ENCODE data around the gene SKIC2.
"Not testable (repeated sequence)": the region's sequence is repeated elsewhere in the genome, so short reads cannot be mapped to it uniquely, and the experiment has no call there.

The SKIC2 gene

DNA sequence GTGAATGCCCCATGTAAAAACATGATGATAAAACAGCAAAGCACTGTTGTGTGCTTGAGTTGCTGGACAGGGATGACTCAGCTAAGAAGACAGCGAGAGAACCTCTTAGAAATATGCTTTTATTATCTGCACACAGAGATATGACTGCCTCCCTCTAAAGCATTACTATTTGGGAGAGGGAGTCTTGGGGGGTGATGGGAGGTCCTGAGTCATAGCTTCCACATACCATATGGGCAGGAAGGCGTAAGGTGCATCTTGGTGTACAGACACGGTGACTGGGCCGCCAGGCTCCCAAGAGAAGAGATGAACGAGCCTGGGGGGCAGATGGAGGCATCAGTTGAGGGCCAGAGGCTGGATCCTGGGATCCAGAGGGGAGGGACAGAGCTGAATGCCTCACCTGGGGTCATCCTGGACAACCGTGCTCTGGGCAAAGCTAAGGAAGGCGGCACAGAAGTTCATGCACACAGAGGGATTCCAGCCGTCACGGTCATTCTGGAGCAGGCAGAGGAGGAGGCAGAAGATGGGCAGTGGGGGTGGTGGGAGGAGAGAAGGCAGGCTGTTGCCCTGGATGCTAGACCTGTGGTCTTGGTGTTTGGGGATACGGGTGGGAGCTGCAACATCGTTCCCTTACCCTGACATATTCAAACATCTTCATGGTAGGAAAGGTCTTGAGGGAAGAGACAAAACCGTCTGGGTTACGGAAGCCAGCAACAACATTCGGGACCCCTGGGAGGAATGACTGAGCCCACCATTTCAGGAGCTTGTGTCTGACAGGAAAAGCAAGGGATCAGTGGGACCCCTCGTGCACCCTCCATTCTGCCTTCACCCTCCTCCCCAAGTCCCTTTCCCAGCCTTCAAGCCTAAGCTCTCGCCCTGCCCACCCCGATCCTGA is 11.0 kb downstream of the SKIC2 start:
- no peak for DNase-seq

DNA sequence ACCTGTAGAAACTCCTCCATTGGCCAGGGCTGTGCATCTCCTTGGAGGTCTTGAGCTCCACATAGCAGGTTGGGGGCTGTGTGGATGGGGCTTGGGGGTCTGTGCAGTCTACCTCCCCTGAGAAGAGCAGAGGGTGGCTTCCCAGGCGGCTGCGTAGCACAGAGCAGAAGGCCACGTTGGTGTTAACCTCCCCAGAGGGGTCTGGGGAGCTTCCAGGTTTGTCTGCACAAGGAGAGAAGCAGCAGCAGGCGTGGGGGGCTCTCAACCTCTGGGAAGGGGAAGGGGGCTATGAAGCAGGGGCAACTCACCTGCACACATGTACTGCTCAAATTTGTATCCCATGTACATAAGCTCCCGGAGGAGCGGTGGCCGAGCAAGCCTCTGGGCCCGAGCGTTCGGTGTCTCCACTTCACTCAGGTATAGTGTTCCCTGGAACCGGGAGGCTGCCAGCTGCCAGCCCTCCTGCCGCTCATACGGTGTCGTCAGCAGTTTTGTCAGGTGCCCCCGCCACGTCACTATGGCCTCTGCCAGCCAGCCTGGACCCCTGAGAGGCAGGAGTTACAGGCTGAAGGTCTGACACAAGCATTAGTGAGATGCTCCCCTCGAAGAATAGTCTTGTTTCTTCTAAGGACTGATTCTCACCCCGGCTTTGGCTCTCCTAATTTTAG is 11.8 kb downstream of the SKIC2 start:
- DNase-seq: no peak

DNA sequence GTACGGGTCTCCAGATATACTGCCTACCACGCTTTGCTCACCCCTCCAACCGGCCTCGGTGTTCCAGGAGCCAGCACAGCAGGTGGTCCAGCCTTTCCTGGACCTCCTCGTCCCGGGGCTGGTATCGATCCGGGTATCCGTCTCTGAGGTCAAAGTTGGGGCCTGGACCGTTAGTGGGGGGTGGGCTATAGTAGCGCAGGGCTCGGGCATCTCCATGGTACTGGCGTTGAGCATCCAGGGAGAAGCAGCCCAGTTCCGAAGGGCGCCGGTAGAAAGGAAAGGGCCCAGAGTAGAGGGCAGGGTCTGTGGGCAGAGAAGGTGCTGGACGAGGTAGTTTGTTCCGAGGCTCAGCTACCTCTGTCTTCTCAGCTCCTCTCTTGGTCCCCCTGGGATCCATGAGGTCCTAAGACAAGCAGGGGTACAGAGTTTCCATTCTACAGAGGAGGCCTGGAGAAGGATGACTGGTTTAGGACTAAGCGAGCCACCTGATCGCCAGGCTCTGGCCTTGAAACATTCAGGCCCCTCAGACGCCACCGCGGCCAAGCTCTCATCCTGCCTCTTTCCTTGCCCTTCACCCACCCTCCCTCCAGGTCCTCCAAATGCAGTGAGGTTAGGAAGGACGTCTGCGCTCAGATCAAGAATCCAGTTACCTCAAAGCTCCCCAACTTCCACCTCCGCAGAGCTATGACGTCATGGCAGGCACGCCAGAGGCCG is 12.5 kb downstream of the SKIC2 start:
- no peak for DNase-seq

DNA sequence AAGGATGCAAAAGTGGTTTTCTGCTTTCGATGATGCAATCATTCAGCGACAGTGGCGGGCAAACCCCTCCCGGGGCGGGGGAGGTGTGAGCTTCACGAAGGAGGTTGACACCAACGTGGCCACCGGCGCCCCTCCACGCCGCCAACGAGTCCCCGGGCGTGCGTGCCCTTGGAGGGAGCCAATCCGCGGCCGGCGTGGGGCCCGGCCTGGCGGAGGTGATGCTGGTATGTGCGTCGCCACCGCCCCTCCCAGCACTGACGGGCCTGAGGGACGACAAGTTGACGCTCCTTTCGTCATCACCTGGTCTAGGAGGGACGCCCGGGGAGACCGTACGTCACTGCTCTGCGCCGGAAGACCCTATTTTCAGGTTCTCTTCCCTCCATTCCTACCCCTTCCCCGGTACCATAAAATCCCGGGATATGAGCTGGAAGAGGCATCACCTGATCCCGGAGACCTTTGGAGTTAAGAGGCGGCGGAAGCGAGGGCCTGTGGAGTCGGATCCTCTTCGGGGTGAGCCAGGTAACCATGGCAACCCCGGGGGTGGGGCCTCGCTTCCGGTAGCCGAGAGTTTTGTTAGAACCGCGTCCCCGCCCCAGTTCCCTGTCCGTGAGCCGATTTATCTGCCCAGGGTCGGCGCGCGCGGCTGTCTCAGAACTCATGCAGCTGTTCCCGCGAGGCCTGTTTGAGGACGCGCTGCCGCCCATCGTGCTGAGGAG is 13.2 kb downstream of the SKIC2 start, which contains the start of gene DXO:
Gene DXO (minus strand): TSS at position 146 of the 716 bp plus-strand sequence. CDS start 463 bp downstream, outside the sequence.
- peak; percentile 99 for DNase-seq

DNA sequence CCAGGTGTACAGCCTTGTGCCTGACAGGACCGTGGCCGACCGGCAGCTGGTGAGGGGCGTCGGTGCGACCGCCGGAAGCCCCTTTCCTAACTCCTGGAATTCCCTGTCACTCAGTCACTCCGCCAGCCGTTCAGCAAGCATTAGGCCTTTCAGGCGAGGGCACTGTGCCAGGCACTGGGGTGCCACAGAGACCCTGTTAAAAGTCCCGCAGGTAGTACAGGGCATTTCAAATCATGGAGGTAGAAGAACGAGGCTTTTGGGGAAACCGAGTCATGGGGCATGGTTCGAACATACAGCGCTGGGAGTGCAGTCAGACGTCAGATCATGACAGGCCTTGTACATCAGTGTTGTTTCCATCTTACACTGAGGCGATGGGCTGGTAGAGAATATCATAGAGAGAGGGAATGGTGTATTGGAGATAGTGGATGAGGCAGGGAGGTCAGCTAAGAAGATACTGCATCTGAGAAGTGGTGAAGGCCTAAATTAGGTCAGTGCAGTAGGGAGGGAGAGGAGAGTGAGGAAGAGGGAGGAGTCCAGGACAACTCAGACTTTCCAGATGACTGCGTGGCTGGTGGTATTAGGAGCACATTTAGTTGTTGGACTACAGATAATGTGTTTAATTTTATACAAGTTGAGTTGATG is 13.9 kb downstream of the SKIC2 start:
- peak in 1 of 2 donors; percentile 21 for DNase-seq

DNA sequence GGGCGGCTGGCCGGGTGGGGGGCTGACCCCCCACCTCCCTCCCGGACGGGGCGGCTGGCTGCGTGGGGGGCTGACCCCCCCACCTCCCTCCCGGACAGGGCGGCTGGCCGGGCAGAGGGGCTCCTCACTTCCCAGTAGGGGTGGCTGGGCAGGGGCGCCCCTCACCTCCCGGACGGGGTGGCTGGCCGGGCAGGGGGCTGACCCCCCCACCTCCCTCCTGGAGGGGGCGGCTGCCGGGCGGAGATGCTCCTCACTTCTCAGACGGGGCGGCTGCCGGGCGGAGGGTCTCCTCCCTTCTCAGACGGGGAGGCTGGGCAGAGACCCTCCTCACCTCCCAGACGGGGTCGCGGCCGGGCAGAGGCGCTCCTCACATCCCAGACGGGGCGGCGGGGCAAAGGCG is 17.1 kb downstream of the SKIC2 start:
- DNase-seq: not testable (repeated sequence)

DNA sequence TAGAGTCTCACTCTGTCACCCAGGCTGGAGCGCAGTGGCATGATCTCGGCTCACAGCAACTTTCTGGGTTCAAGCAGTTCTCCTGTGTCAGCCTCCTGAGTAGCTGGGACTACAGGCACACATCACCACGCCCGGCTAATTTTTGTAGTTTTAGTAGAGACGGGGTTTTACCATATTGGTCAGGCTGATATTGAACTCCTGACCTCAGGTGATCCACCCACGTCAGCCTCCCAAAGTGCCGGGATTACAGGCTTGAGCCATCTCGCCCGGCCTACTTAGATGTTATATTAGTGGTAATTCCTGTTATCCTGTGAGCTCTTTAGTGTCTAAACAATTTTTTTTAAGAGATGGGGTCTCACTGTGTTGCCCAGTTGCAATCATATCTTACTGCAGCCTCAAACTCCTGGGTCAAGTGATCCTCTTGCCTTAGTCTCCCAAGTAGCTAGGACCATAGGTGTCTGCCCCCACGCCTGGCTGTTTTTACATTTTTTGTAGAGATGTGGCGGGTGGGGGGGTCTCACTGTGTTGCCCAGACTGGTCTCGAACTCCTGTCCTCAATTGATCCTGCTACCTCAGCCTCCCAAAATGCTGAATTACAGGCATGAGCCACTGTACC is 18.9 kb downstream of the SKIC2 start:
- no peak for DNase-seq

DNA sequence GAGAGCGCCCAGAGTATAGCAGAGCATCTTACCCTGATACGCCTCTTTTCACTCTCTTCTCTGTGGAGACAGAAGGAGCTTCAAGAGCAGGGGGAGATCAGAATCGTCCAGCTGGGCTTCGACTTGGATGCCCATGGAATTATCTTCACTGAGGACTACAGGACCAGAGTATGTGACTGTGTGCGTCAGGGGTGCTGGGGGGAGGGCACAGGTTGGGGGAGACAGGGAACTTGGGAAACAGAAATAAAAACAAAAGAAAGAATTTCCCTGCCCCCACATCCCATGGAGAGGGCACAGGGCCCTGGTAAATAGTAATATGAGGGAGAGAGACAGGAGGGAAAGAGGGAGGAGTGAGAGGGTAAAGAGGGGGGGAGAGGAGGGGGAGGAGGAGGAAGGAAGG is 19.9 kb downstream of the SKIC2 start:
- no peak for DNase-seq

DNA sequence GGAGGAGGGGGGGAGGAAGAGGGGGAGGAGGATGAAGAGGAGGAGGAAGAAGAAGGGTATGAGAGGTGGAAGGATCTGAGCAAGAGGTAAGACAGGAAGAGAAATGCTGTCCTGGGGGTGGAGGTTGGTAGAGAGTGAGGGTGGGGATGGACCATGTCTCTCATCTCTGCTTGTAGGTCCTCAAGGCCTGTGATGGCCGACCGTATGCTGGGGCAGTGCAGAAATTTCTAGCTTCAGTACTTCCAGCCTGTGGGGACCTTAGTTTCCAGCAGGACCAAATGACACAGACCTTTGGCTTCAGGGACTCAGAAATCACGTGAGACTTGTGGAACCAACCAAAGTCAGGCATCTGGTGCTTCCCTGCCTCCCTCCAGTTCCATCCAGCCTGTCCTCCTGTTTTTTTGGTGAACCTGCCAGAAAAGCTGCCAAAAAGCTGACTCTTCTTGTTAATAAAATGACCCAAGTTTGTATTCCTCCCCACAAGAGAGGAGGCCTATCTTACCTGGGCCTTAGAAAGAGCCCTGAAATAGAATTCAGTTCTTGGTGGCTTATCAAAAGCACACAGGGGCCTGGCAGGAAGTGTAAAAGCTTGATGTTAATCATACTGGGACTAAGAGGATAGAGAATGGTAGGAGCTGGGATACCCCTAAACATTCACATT is 20.4 kb downstream of the SKIC2 start:
- no peak for DNase-seq

DNA sequence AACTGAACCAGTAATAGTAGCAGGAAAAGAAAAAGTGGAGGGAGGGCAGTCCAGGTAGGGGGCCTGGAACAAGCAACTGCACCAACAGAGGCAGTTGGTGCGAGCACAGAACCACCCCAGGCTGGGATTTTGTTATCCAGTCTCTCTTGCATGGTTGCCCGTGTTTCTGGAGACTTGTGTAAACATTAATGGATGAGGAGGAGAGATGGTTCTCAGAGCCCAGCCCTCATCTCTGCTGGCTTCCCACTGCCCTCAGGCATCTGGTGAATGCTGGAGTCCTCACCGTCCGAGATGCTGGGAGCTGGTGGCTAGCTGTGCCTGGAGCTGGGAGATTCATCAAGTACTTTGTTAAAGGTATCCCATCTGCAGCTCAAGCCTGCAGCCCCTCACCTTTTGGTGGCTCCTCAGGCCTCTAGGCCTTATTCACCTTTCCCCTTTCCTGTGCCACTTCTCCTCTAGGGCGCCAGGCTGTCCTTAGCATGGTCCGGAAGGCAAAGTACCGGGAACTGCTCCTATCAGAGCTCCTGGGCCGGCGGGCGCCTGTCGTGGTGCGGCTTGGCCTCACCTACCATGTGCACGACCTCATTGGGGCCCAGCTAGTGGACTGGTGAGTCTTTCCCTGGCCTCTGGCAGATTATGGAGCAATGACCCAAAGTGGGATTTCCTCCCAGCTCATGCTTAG is 21.4 kb downstream of the SKIC2 start:
- not testable (repeated sequence) for DNase-seq

DNA sequence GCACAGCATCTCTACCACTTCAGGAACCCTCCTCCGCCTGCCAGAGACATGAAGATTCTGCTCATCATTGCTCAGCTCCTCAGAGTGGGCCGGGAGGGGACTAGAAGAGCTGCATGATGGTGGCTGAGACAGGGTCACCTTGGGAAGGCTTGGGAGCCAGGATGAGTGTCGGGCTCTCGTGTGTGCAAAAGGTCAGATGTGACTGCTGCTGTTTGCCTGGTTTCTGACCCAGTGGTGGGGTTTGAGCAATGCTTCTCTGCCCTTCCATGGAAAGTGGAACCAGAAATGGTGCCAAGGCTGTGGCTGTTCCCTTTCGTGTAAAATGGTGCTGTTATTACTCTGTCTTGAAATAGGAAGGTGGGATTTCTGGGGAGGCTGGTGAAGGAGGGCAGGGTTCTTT is 22.0 kb downstream of the SKIC2 start:
- not testable (repeated sequence) for DNase-seq

DNA sequence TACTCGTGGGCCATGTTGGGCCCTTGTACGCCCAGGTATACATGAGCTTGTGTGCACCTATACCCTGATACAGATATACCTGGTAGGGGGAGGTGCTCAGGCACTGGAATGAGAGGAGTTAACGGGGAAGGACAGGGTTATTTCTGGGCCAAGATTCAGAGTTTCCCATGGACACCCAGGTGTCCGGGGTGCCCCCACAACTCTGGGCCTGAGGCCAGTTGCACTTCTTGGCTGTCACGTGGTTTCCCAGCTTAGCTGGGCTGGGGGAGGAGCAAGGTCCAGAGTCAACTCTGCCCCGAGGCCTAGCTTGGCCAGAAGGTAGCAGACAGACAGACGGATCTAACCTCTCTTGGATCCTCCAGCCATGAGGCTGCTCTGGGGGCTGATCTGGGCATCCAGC is 22.8 kb downstream of the SKIC2 start, which contains the start of gene C4A:
Gene C4A (plus strand): TSS at position 314 of the 400 bp plus-strand sequence. CDS start 51 bp downstream, at position 365.
- DNase-seq: not testable (repeated sequence)

DNA sequence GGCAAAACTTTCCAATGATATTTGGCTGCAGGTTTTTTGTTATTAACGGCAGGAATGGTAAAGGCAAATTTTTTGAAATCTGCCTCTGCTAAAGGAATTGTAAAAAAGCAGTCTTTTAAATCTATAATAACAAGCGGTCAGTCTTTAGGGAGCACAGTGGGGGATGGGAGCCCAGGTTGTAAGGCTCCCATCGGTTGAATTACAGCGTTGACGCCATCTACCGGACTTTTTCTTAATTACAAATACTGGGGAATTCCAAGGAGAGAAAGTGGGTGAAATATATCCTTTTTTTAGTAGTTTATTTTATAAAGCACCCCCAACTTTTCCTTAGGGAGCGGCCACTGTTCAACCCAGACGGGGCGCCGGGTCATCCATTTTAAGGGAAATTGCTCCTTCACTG is 30.4 kb downstream of the SKIC2 start:
- DNase-seq: not testable (repeated sequence)

DNA sequence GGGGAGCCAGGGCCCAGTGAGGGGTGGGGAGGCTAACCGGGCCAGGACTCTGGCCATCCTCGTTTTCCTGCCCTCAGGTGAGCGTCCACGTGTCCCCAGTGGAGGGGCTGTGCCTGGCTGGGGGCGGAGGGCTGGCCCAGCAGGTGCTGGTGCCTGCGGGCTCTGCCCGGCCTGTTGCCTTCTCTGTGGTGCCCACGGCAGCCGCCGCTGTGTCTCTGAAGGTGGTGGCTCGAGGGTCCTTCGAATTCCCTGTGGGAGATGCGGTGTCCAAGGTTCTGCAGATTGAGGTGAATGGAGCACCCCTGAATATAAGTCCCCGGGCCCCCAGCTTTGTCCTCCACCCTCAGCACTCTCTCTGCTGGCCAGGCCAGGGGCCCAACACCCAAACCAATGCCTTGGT is 35.4 kb downstream of the SKIC2 start:
- DNase-seq: not testable (repeated sequence)

DNA sequence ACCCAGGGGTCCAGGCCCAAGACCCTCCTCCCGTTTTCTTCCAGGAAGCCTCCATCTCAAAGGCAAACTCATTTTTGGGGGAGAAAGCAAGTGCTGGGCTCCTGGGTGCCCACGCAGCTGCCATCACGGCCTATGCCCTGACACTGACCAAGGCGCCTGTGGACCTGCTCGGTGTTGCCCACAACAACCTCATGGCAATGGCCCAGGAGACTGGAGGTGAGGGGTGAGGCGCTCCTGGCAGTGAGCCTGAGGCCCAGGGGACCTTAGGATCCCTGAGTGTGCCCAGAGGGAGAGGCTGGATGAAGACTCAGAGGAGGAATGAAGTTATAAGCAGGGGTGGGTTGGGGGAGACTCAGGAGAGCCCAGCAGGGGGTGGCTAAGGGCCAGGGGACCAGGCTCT is 37.4 kb downstream of the SKIC2 start:
- not testable (repeated sequence) for DNase-seq

DNA sequence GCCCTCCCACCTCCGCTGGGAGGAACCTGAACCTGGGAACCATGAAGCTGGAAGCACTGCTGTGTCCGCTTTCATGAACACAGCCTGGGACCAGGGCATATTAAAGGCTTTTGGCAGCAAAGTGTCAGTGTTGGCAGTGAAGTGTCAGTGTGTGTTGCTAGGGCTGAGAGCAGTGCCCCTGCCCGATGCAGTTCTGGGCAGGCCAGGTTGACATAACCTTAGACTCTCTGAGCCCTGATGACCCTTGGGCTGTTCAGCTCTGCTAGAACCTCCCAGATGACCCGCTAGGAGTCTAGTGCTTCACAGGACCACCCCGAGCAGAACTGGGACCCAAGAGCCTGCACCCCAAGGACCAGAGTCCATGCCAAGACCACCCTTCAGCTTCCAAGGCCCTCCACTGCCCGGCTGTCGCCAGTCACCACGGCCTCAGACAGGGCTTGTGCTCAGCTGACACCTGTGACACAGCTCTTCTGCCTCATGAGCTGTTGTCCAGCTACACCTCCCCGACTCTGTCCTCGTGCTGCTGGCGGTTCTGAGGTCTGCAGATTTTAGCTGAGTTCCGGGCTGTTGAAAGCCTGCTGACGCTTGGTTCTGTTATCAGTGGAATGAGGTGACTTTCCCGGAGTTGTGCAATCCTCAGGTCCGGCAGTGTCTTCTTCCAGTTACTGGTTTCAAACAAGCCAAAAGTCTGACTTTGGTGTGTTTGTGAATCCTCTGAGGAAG is 43.7 kb downstream of the SKIC2 start:
- not testable (repeated sequence) for DNase-seq

DNA sequence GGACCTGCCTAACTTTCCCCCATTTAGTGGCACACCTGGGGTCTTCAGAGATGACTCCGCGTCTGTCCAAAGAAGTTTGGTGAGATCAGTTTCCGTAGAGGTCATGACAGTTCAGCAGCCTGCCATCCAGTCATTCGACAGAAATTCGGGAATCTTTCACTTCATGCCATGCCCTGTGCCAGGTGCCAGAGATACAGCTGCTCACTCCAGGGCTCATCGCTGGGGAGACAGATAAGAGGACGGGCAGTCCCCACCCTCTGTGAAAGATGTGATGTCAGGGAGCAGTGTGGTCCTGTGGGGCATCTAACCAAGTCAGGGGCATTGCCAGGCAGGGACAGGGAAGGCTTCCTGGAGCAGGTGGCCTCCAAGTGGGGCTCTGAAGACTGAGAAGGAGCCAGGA is 44.3 kb downstream of the SKIC2 start:
- DNase-seq: not testable (repeated sequence)

DNA sequence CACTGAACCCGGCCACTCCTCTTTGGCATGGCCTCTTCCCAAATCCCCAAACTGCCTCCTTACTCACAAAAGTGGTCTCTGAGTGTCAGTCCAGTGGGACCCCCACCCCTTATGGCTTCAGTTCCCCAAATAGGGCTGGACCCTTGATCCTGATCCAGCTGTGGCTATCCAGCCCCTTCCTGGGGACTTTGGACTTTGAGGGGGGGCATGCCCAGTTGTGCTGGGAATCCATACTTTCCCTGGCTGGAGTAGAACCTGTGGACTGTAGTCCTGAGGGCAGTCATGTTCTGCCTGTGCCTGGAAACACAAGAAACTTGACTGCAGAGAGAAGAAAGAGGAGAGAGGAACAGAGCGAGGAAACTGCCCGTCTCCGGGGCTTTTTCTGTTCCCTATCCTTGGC is 45.4 kb downstream of the SKIC2 start:
- DNase-seq: not testable (repeated sequence)

DNA sequence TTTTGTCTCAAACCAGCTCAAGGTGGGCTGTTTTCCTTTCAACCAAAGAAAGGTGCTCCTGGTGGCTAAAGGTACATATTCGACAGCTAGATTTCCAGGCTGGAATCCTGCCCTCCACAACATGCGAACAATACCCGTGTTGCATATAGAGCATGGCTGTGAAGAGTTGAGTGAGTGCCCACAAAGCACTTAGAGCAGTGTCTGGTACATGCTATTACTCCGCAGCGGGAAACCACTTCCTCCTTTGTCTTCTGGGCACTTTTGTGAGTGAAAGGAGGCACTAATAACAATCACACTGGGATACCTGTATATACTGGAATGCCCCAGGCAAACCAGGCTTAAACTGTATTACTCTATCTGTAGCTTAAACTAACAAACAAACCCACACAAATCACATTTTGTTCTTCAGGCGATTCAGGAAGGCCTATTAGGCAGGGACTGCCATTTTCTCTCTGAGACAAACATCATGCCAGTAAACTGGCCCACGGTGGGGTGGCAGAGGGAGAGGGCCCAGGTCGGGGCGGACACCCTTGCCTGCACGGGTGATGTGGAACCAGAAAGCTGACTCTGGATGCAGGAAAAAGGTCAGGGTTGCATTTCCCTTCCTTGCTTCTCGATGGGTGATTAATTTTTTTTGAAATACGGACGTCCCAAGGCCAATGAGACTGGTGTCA is 46.0 kb downstream of the SKIC2 start:
- DNase-seq: not testable (repeated sequence)

Measured in CD4-positive, alpha-beta T cell treated with Interferon alpha-2 for 1 hour (primary cell).